Hematopoietic multipotent progenitor cell treated with erythropoietin and hydrocortisone succinate and interleukin-3 and kit ligand, for 6 days (in vitro differentiated cells): ENCODE measurements around the gene CSF1.
"Not testable (repeated sequence)": the region's sequence is repeated elsewhere in the genome, so short reads cannot be mapped to it uniquely, and the experiment has no call there.

Experiments used
- DNase-seq: peaks from one replicate; pipeline ENCODE4 v3.0.0-alpha.2; 2015

Gene CSF1

GRCh38 chr1:109942434-109942833, 31.8 kb downstream of the CSF1 start:
- no peak for DNase-seq

- no peak for DNase-seq
Observed at GRCh38 chr1:109944541-109944940, 33.9 kb downstream of the CSF1 start.

- DNase-seq = no peak
Observed at GRCh38 chr1:109946511-109946910, 35.9 kb downstream of the CSF1 start.

- no peak for DNase-seq
Observed at GRCh38 chr1:109947582-109948284, 37.1 kb downstream of the CSF1 start.

GRCh38 chr1:109948285-109948630, 37.6 kb downstream of the CSF1 start:
- no peak for DNase-seq

- DNase-seq = no peak
Observed at GRCh38 chr1:109950038-109950437, 39.4 kb downstream of the CSF1 start.

GRCh38 chr1:109950509-109950908, 39.9 kb downstream of the CSF1 start:
- no peak for DNase-seq

- not testable (repeated sequence) for DNase-seq
Observed at GRCh38 chr1:109951501-109951900, 40.9 kb downstream of the CSF1 start.

- no peak for DNase-seq
Observed at GRCh38 chr1:109954041-109954512, 43.4 kb downstream of the CSF1 start.

- no peak for DNase-seq
Observed at GRCh38 chr1:109959632-109959973, 49.0 kb downstream of the CSF1 start.

GRCh38 chr1:109959974-109960744, 49.5 kb downstream of the CSF1 start:
- no peak for DNase-seq

GRCh38 chr1:109960745-109961094, 50.1 kb downstream of the CSF1 start:
- no peak for DNase-seq

GRCh38 chr1:109963864-109964263, 53.2 kb downstream of the CSF1 start:
- no peak for DNase-seq

- no peak for DNase-seq
Observed at GRCh38 chr1:109969146-109969829, 58.6 kb downstream of the CSF1 start.

GRCh38 chr1:109969907-109970306, 59.3 kb downstream of the CSF1 start:
- no peak for DNase-seq

GRCh38 chr1:109971559-109971958, 60.9 kb downstream of the CSF1 start:
- DNase-seq = no peak

GRCh38 chr1:109974191-109974590, 63.5 kb downstream of the CSF1 start:
- DNase-seq = no peak

GRCh38 chr1:109975718-109976117, 65.1 kb downstream of the CSF1 start:
- no peak for DNase-seq

GRCh38 chr1:109976762-109977161, 66.1 kb downstream of the CSF1 start:
- no peak for DNase-seq

- DNase-seq = no peak
Observed at GRCh38 chr1:109977225-109977624, 66.6 kb downstream of the CSF1 start.

GRCh38 chr1:109977657-109978378, 67.2 kb downstream of the CSF1 start:
- no peak for DNase-seq

GRCh38 chr1:109978761-109979488, 68.3 kb downstream of the CSF1 start:
- DNase-seq = no peak
